GM23338 (cell line): ENCODE measurements around the gene NDUFB8.

Experiments
- CREB1 ChIP-seq: fragments of 250-450 bp; sonication (Bioruptor Pico); IDR thresholded peaks from 2 replicates; pipeline ENCODE4 v1.5.0; 2020; ENCODE audit warnings: low read depth, mild to moderate bottlenecking, moderate library complexity
- CTCF ChIP-seq, 2 experiments: fragments of 200-600 bp in 1 of 2; sonication (generic) in 1 of 2; conservative IDR thresholded peaks; 2 replicates each; pipeline versions ENCODE4 v1.5.1 to v1.6.1; 2016 to 2017; ENCODE audit warnings: antibody characterized with exemption in 2 of 2, low read depth in 2 of 2, mild to moderate bottlenecking in 2 of 2, moderate library complexity in 1 of 2
- ETS1 ChIP-seq: IDR thresholded peaks from 2 replicates; pipeline ENCODE4 v1.6.1; 2016; ENCODE audit warnings: antibody characterized with exemption
- EZH2 ChIP-seq: fragments of 200-600 bp; sonication (generic); IDR thresholded peaks from one replicate; pipeline ENCODE4 v1.8.0; 2017; ENCODE audit warnings: antibody characterized with exemption, mild to moderate bottlenecking, low read depth; ENCODE audit not compliant: unreplicated experiment
- EZH2phosphoT487 ChIP-seq: fragments of 200-600 bp; sonication (generic); IDR thresholded peaks from one replicate; pipeline ENCODE4 v1.8.1; 2018; ENCODE audit warnings: antibody characterized with exemption; ENCODE audit not compliant: unreplicated experiment
- POLR2AphosphoS5 ChIP-seq: IDR thresholded peaks from 2 replicates; pipeline ENCODE4 v1.6.1; 2016; ENCODE audit warnings: antibody characterized with exemption, low read depth

GRCh38 chr10:100562008-100562672 lies 32.5 kb upstream of the NDUFB8 start:
- TF ChIP-seq POLR2AphosphoS5 (peak; percentile 66), CTCF (conservative IDR thresholded peaks at IDR 0.05; ENCODE audit: low read depth in 2 of 2) (peak; percentile 74 to 98), EZH2 (no peak), EZH2phosphoT487 (no peak), CREB1 (CRISPR knock-in tag) (0 out of 2 replicates have a peak, but pooled peaks have one; percentile 30), ETS1 (no peak)
